ENCODE data around the gene SDK1. TPM values are rescaled to one million over a fixed set of nuclear protein-coding genes. Genes with fewer than 3 reads are reported as not detected.

SDK1 gene
- total and polyA plus RNA-seq, 2 donors: 3.2 to 7.8 TPM

DNA sequence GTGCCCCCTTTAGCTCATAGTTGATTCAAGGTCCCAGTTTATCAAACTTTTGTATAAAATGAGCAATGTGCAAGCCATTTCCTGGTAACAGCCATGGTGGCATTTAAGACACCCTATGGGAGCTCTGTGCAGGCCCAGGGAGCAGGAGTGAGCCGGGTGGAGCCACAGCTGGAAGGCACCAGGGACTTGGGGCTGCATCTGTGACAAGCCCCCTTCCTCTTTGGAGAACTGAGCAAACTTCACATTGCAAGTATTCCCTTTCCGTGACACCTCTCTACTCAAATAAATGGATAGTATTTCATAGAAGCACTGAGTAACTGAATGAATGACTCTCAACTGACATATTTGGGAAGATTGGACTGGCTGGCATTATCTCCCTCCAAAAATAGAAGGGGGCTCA, 822.3 kb downstream of the SDK1 start:
- Histone ChIP-seq H3K9me3 (ENCODE audit: control insufficient read depth in 2 of 2, insufficient read depth in 1 of 2, low read length in 1 of 2) (no peaks in the 10 kb centered on the region), H3K36me3 (ENCODE audit: control insufficient read depth in 2 of 2, insufficient read depth in 2 of 2, low read length in 1 of 2) (no peaks in the 10 kb centered on the region), H3K27ac (ENCODE audit: low read depth in 1 of 2, low read length in 1 of 2) (no peak overlapping the region), H3K4me1 (ENCODE audit: control insufficient read depth in 2 of 2, insufficient read depth in 2 of 2, low read length in 2 of 2) (no peaks in the 10 kb centered on the region), H3K4me3 (ENCODE audit: low read length in 2 of 2) (no peak overlapping the region), H3K27me3 (ENCODE audit: control insufficient read depth in 2 of 2, insufficient read depth in 1 of 2, low read length in 1 of 2) (no peaks in the 10 kb centered on the region)
- DNase-seq (ENCODE audit: low read depth in 6 of 9, low spot score in 9 of 9): no peak
- whole genome bisulfite sequencing: 46% methylated on average over 2 of the region's 2 CpGs

DNA sequence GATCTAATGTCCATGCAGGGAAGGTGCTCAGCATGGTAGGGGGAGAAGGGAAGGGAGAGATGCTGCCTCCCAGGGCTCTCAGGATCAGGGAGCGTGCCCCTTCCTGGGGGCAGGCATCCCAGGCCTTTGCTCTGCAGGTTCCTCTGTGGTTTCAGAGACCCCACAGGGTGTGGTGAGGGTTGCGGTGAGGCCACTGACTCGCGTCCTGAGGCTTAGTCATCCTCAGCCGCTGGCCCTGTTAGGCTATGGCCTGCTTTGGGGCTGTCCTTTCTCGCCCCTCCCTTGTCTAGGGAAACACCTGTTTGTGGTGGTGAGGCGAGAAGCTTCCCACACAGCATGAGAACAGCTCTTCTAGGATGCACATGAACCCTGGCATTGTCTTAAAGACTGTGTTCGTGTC, 822.8 kb downstream of the SDK1 start:
- no peaks in the 10 kb centered on the region for H3K4me1 ChIP-seq (ENCODE audit: control insufficient read depth in 2 of 2, insufficient read depth in 2 of 2, low read length in 2 of 2)
- H3K4me3 ChIP-seq (ENCODE audit: low read length in 2 of 2): no peak overlapping the region
- no peaks in the 10 kb centered on the region for H3K27me3 ChIP-seq (ENCODE audit: control insufficient read depth in 2 of 2, insufficient read depth in 1 of 2, low read length in 1 of 2)
- WGBS: 16% methylated on average over 8 of the region's 8 CpGs
- no peaks in the 10 kb centered on the region for H3K9me3 ChIP-seq (ENCODE audit: control insufficient read depth in 2 of 2, insufficient read depth in 1 of 2, low read length in 1 of 2)
- no peak for DNase-seq (ENCODE audit: low read depth in 6 of 9, low spot score in 9 of 9)
- no peaks in the 10 kb centered on the region for H3K36me3 ChIP-seq (ENCODE audit: control insufficient read depth in 2 of 2, insufficient read depth in 2 of 2, low read length in 1 of 2)
- H3K27ac ChIP-seq (ENCODE audit: low read depth in 1 of 2, low read length in 1 of 2): no peak overlapping the region

DNA sequence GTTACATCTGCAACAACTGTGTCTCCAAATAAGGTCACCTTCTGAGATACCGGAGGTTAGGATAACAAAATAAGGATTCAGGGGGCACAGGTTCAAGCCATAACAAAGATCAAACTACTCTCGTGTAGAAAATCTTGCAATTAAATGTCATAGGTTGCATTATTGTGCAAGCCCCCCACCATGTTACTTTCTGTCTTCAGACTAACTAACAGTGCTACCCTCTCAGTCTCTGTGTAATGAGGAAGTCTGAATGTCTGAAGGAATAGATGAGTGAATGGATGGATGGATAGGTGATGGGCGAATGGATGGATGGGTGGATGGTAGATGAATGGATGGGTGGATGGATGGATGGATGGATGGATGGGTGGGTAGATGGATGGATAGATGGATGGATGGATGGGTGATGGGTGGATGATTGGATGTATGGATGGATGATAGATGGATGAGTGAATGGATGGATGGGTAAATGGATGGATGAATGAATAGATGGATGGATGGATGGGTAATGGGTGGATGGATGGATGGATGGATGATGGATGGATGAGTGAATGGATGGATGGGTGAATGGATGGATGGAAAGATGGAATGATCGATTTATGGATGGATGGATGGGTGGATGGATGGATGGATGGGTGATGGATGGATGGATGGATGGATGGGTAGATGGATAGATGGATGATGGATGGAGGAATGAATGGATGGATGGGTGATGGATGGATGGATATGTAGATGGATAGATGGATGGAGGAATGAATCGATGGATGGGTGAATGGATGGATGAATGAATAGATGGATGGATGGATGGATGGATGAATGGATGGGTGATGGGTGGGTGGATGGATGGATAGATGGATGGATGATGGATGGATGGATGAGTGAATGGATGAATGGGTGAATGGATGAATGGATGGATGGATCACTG, 823.8 kb downstream of the SDK1 start:
- Histone ChIP-seq H3K4me3 (ENCODE audit: low read length in 2 of 2) (no peak overlapping the region), H3K9me3 (ENCODE audit: control insufficient read depth in 2 of 2, insufficient read depth in 1 of 2, low read length in 1 of 2) (no peaks in the 10 kb centered on the region), H3K27ac (ENCODE audit: low read depth in 1 of 2, low read length in 1 of 2) (no peak overlapping the region), H3K27me3 (ENCODE audit: control insufficient read depth in 2 of 2, insufficient read depth in 1 of 2, low read length in 1 of 2) (no peaks in the 10 kb centered on the region), H3K4me1 (ENCODE audit: control insufficient read depth in 2 of 2, insufficient read depth in 2 of 2, low read length in 2 of 2) (no peaks in the 10 kb centered on the region), H3K36me3 (ENCODE audit: control insufficient read depth in 2 of 2, insufficient read depth in 2 of 2, low read length in 1 of 2) (no peaks in the 10 kb centered on the region)
- no peak for DNase-seq (ENCODE audit: low read depth in 6 of 9, low spot score in 9 of 9)
- 93% methylated on average over 5 of the region's 5 CpGs for WGBS

DNA sequence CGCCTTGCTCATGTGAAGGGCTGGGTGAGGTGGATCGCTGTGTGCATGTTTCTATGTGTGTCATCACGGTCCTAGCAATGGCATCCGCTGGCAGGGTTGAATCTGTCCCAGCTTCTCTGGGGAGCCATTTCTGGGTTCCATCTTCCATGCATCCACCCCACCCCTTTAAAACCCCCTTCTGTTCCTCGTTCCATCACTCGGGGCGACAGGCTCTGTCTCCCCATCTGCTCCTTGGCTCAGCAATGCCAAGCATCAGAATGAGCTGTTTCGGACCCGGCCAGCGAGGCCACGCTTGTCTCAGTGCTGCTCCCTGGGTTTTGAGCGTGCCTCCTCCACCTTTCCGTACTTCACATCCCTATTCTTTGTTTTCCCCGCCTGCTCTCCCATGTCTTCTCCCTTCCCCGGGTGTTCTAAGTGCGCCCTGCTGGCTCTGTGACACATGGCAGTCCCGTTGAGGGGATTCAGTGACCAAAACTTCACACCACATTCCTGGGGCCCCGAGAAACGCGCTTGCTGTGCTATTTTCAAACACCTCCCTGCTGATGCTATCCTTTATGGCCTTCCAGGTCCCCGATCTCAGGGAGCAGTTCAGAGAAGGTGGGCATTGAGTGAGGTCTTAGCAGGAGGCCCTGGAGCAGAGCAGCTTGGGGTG, 827.0 kb downstream of the SDK1 start:
- WGBS: 96% methylated on average over 21 of the region's 21 CpGs
- no peak overlapping the region for H3K4me3 ChIP-seq (ENCODE audit: low read length in 2 of 2)
- no peaks in the 10 kb centered on the region for H3K9me3 ChIP-seq (ENCODE audit: control insufficient read depth in 2 of 2, insufficient read depth in 1 of 2, low read length in 1 of 2)
- DNase-seq (ENCODE audit: low read depth in 6 of 9, low spot score in 9 of 9): no peak
- H3K36me3 ChIP-seq (ENCODE audit: control insufficient read depth in 2 of 2, insufficient read depth in 2 of 2, low read length in 1 of 2): no peaks in the 10 kb centered on the region
- H3K4me1 ChIP-seq (ENCODE audit: control insufficient read depth in 2 of 2, insufficient read depth in 2 of 2, low read length in 2 of 2): no peaks in the 10 kb centered on the region
- H3K27ac ChIP-seq (ENCODE audit: low read depth in 1 of 2, low read length in 1 of 2): no peak overlapping the region
- no peaks in the 10 kb centered on the region for H3K27me3 ChIP-seq (ENCODE audit: control insufficient read depth in 2 of 2, insufficient read depth in 1 of 2, low read length in 1 of 2)

GRCh38 chr7:4129481-4130122, 828.5 kb downstream of the SDK1 start:
- no peak for DNase-seq (ENCODE audit: low read depth in 6 of 9, low spot score in 9 of 9)
- Histone ChIP-seq H3K4me1 (ENCODE audit: control insufficient read depth in 2 of 2, insufficient read depth in 2 of 2, low read length in 2 of 2) (no peaks in the 10 kb centered on the region), H3K36me3 (ENCODE audit: control insufficient read depth in 2 of 2, insufficient read depth in 2 of 2, low read length in 1 of 2) (no peaks in the 10 kb centered on the region), H3K4me3 (ENCODE audit: low read length in 2 of 2) (no peak overlapping the region), H3K9me3 (ENCODE audit: control insufficient read depth in 2 of 2, insufficient read depth in 1 of 2, low read length in 1 of 2) (no peaks in the 10 kb centered on the region), H3K27me3 (ENCODE audit: control insufficient read depth in 2 of 2, insufficient read depth in 1 of 2, low read length in 1 of 2) (no peaks in the 10 kb centered on the region), H3K27ac (ENCODE audit: low read depth in 1 of 2, low read length in 1 of 2) (no peak overlapping the region)
- WGBS: 87% methylated on average over 29 of the region's 29 CpGs

DNA sequence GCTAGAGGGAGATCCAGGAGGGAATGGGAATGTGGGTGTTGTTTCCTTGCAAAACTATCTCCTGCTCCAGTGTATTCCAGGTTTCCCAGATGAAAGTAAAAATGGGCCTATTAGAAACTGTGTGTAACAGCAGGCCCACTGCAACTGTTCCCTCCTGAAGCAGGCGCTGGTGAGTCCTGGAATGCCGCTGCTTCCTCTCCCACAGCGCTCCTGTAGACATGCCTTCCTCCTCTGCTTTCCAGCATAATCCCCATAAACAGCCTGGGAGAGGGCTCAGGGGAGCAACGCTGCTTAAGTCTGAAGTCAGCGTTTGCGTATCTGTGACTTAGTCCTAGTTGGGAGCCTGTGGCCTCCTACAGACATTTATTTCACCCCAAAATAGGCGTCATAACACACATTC, 830.0 kb downstream of the SDK1 start:
- DNase-seq (ENCODE audit: low read depth in 6 of 9, low spot score in 9 of 9): no peak

DNA sequence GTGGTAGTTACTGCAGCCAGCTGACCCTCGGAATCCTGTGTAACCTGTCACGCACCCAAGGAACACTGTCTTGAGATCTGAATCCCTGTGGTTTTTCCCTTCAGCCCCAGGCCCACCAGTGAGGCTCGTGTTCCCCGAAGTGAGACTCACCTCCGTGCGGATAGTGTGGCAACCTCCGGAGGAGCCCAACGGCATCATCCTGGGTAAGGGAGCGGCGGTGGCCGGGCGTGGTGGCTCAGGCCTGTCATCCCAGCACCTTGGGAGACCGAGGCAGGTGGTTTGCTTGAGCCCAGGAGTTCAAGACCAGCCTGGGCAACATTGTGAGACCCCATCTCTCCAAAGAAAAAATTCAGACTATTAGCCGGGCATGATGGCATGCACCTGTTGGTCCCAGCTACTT, 831.2 kb downstream of the SDK1 start:
- no peaks in the 10 kb centered on the region for H3K27me3 ChIP-seq (ENCODE audit: control insufficient read depth in 2 of 2, insufficient read depth in 1 of 2, low read length in 1 of 2)
- H3K27ac ChIP-seq (ENCODE audit: low read depth in 1 of 2, low read length in 1 of 2): no peak overlapping the region
- no peak for DNase-seq (ENCODE audit: low read depth in 6 of 9, low spot score in 9 of 9)
- no peaks in the 10 kb centered on the region for H3K36me3 ChIP-seq (ENCODE audit: control insufficient read depth in 2 of 2, insufficient read depth in 2 of 2, low read length in 1 of 2)
- WGBS: 96% methylated on average over 14 of the region's 14 CpGs
- H3K9me3 ChIP-seq (ENCODE audit: control insufficient read depth in 2 of 2, insufficient read depth in 1 of 2, low read length in 1 of 2): no peaks in the 10 kb centered on the region
- H3K4me1 ChIP-seq (ENCODE audit: control insufficient read depth in 2 of 2, insufficient read depth in 2 of 2, low read length in 2 of 2): no peaks in the 10 kb centered on the region
- H3K4me3 ChIP-seq (ENCODE audit: low read length in 2 of 2): no peak overlapping the region

More for the DNA sequence above, 830.0 kb downstream of the SDK1 start:
- H3K27me3 ChIP-seq (ENCODE audit: control insufficient read depth in 2 of 2, insufficient read depth in 1 of 2, low read length in 1 of 2): no peaks in the 10 kb centered on the region
- no peaks in the 10 kb centered on the region for H3K4me1 ChIP-seq (ENCODE audit: control insufficient read depth in 2 of 2, insufficient read depth in 2 of 2, low read length in 2 of 2)
- H3K4me3 ChIP-seq (ENCODE audit: low read length in 2 of 2): no peak overlapping the region
- H3K9me3 ChIP-seq (ENCODE audit: control insufficient read depth in 2 of 2, insufficient read depth in 1 of 2, low read length in 1 of 2): no peaks in the 10 kb centered on the region
- no peak overlapping the region for H3K27ac ChIP-seq (ENCODE audit: low read depth in 1 of 2, low read length in 1 of 2)
- 93% methylated on average over 7 of the region's 7 CpGs for WGBS
- H3K36me3 ChIP-seq (ENCODE audit: control insufficient read depth in 2 of 2, insufficient read depth in 2 of 2, low read length in 1 of 2): no peaks in the 10 kb centered on the region

DNA sequence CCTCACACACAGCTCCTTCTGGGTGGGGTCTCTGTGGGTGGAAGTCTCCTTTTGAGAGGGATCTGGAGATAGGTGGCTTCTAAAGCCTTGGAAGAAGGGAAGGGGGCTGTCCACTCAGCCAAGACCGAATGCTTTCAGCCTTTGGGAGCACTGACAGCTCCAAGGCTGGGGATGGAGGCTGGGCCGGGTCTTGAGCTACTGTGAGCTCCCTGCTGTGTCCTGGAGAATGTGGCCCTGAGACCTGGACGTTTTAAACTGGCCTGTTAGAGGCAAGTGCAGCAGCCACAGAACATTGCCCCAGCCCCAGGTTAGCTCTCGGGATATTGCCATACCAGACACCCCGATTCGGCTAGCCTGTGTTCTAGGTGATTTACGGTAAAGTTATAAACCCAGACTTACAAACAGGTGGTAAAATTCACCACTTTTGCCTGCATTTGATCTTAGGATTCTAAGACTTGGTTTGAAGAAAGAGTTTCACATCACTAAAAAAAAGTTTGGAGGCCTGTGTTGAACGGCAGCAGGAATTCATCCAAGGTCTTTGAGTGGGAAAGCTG, 832.5 kb downstream of the SDK1 start:
- Histone ChIP-seq H3K9me3 (ENCODE audit: control insufficient read depth in 2 of 2, insufficient read depth in 1 of 2, low read length in 1 of 2) (no peaks in the 10 kb centered on the region), H3K4me1 (ENCODE audit: control insufficient read depth in 2 of 2, insufficient read depth in 2 of 2, low read length in 2 of 2) (no peaks in the 10 kb centered on the region), H3K4me3 (ENCODE audit: low read length in 2 of 2) (no peak overlapping the region), H3K36me3 (ENCODE audit: control insufficient read depth in 2 of 2, insufficient read depth in 2 of 2, low read length in 1 of 2) (no peaks in the 10 kb centered on the region), H3K27ac (ENCODE audit: low read depth in 1 of 2, low read length in 1 of 2) (no peak overlapping the region), H3K27me3 (ENCODE audit: control insufficient read depth in 2 of 2, insufficient read depth in 1 of 2, low read length in 1 of 2) (no peaks in the 10 kb centered on the region)
- DNase-seq (ENCODE audit: low read depth in 6 of 9, low spot score in 9 of 9): no peak
- WGBS: 90% methylated on average over 8 of the region's 8 CpGs

- Histone ChIP-seq H3K36me3 (ENCODE audit: control insufficient read depth in 2 of 2, insufficient read depth in 2 of 2, low read length in 1 of 2) (no peaks in the 10 kb centered on the region), H3K4me1 (ENCODE audit: control insufficient read depth in 2 of 2, insufficient read depth in 2 of 2, low read length in 2 of 2) (no peaks in the 10 kb centered on the region), H3K27me3 (ENCODE audit: control insufficient read depth in 2 of 2, insufficient read depth in 1 of 2, low read length in 1 of 2) (no peaks in the 10 kb centered on the region), H3K27ac (ENCODE audit: low read depth in 1 of 2, low read length in 1 of 2) (no peak overlapping the region), H3K9me3 (ENCODE audit: control insufficient read depth in 2 of 2, insufficient read depth in 1 of 2, low read length in 1 of 2) (no peaks in the 10 kb centered on the region), H3K4me3 (ENCODE audit: low read length in 2 of 2) (no peak overlapping the region)
- WGBS: 79% methylated on average over 7 of the region's 7 CpGs
- DNase-seq (ENCODE audit: low read depth in 6 of 9, low spot score in 9 of 9): no peak
Observed at GRCh38 chr7:4134204-4134603, 833.2 kb downstream of the SDK1 start.

Data from thymus (tissue), 11 donors.